ENCODE results near the gene CAAP1.

DNA sequence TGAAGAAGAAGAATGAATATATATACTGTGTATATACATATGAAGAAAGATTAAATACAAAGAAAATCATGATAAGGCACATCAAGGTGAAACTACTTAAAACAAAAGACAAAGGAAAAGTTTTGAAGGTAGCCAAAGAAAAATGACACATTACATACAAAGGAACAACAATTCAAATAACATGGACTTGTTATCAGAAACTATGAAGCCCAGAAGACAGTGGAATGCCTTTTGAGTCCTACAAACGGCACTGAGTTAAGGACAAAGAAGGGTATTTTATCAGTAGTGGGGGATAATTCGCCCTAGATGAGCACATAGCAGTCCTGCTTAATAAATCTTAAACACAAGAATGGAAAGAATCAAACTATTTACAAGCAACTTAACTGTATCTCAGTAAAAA, 77.8 kb downstream of the CAAP1 start:
- no peak for TF ChIP-seq RAD21 (IDR thresholded peaks at IDR 0.05; ENCODE audit: insufficient read depth, low read depth, low read length)
- TF ChIP-seq SMARCA5 (IDR thresholded peaks at IDR 0.05) = no peak
- TF ChIP-seq BMI1 (IDR thresholded peaks at IDR 0.05; ENCODE audit: borderline replicate concordance) = no peak
- TF ChIP-seq MYC (IDR thresholded peaks at IDR 0.05; ENCODE audit: insufficient read depth, insufficient read length, insufficient replicate concordance, low read length, severe bottlenecking) = no peak
- no peak for TF ChIP-seq POLR2A (IDR thresholded peaks at IDR 0.05; ENCODE audit: low read depth, low read length)
- TF ChIP-seq CTCF (IDR thresholded peaks at IDR 0.05 in 2 of 3, conservative IDR thresholded peaks at IDR 0.05 in 1 of 3; ENCODE audit: control insufficient read depth in 2 of 3, extremely low read depth in 1 of 3, insufficient read depth in 1 of 3, low read depth in 3 of 3, low read length in 3 of 3) = no peak
- TF ChIP-seq SRF (IDR thresholded peaks at IDR 0.05; ENCODE audit: low read depth in 2 of 2, low read length in 2 of 2) = no peak
